Activated CD8-positive, alpha-beta memory T cell treated with anti-CD3 and anti-CD28 coated beads for 24 hours (primary cell): ENCODE results near the gene BCL11B.

ENCODE experiments used
- DNase-seq: peaks from one replicate; pipeline ENCODE4 v3.0.0-alpha.2; 2020

BCL11B gene

DNA sequence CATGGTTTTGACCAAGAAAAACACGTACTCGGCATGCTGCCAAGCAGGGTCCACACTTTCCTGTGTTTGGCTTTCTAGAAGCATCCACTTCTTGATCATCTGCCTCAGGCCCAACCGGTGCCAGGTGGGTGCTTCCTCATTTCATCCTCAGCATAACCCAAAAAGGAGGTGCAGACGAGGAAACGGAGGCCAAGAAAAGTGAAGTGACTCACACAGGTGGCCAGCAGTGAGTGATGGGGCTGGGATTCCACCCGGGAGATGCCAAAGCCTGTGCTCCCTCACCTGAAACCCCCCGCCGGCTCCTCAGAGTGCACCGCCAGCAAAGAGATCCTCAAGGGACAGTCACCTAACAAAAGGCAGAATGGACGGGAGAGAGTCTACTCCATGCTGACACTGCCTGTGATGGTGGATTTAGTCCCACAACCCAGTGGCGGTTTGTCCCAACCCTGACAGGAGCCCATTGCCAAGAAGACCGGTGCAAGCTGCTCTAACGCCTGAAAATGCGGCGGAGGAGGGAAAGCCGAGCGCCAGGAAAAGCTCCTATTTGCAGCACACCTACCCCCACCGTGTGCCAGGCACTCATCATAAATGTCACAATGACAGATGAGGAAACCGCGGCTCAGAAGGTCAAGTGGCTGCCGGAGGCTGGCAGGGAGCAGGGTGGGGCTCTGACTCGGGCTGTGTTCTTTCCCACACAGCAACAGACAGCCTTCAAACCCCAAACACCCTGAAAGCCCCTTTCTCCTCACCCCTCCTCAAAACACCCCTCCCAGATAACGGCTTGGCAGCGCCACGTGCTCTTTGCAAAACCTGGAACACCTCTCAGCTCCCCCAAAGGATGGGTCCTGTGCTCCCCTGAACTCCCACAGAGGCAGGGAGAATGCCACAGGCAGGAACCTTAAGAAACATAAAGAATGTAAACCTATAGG lies 18.8 kb downstream of the BCL11B start:
- peak; percentile 80 for DNase-seq

DNA sequence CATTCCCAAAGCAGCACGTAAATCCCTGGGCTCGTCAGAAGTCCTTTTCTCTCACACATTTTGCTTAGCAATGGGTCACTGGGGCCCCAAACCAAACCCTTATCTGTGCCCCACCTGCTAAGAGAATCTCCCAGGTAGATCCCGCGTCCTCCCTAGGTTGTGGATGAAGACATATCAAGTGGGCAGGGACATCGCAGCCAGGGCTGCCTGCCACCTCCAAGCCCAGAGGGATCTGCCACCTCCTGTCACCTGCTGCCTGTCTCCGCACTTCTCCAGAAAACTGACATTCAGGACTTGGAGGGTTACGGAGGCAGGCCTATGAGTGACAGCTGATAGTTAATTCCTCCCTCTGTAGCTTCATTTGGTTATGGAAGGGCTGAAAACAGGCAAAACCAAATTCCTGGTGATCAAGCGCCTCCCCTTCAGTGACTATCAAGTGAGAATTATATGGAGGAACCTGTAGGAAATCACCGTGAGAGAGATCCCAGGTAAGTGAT lies 19.5 kb downstream of the BCL11B start:
- DNase-seq: no peak

DNA sequence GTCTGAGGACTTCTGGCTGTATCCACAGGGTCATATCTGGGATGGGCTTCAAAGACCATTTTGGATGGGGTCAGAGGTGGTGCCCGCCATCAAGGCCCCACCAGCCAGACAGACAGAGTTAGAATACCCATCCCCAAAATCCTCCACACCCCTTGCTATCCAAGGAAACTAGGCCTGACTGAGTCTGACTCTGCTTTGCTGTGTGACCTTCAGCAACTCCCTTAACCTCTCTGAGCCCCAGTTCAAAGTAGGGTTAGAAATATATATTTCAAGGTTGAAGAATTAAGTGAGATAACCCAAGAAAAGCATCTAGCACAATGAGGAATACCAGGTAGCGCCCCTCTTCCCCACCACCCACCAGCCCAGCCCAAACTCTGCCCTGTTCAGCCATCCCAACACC lies 20.3 kb downstream of the BCL11B start:
- DNase-seq: no peak

DNA sequence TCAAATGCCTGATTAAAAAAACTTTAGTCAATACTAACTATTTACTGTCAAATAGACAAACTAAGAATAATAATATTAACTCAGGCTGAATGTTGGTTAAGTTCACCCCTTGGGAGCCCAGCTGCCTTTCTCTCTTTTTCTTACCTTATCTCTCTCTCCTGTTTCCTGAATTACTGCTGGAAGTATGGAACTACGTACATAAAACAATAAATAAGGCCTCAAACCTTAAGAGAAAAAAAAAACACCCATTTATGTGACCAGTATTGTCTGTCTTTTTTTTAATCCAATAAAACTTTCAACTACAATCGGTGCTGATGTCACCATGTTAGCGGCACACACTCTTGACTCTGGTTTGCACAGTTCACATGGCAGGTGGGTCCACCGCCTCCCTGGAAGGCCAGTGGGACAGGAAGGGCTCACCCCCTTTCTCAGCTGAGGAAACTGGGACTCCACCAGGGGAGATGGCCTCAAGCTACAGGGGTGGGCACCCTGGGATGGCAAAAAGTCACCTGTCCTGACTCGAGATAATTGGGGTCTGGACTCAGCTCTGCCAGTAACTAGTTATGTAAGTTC lies 21.3 kb downstream of the BCL11B start:
- no peak for DNase-seq

DNA sequence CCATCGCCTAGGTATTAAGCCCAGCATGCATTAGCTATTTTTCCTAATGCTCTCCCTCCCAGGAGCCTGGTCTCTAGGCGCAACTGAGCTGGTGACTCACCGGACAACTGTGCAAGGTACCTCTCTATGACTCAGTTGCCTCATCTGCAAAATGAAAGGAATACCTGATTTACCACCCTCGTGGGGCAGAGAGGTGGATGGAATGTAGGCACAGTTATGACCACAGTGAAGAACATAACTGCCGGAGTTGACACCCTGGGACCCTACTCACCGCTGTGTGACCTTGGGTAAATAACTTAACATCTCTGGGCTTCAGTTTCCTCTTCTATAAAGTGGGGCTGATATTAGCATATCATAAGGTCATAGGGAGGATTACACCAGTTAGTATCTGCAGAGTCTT lies 22.6 kb downstream of the BCL11B start:
- no peak for DNase-seq

DNA sequence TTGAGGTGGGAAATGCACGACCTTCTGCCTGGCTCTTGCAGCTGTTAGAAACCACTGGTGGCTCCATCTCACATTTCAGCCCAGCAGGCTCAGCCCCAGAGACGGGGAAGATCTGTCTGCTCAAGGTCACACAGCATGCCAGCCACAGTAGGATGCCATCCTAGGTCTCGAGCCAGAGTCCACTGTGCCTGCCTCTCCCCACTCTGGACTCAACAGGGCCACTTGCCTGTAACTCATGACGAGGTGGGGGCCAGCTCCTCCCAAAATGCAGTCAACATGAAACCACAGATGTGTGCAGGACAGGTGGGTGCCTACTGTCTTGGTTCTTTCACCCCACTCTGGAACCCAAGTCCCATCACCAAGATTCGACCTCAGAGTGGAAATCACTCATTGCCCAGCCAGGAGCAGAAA lies 23.2 kb downstream of the BCL11B start:
- DNase-seq: no peak

DNA sequence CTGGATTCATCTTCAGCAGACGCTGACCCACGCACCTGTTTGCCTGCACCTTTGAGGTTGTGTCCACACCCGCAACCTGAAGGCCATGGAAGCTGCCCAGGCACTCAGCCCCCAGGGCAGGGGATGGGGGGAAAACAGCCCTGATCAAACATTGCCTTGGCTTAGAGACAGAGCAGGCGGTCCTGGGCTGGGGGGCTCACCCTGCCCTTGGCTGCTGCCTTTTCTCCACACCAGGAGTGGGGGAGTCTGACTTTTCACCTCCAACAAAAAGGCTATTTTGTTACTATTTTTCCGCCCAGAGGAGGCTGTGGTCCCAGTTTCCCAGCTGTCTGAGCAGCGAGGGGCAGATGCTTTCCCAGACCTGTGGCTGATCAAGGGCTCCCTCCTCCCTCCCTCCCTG lies 24.2 kb downstream of the BCL11B start:
- no peak for DNase-seq

DNA sequence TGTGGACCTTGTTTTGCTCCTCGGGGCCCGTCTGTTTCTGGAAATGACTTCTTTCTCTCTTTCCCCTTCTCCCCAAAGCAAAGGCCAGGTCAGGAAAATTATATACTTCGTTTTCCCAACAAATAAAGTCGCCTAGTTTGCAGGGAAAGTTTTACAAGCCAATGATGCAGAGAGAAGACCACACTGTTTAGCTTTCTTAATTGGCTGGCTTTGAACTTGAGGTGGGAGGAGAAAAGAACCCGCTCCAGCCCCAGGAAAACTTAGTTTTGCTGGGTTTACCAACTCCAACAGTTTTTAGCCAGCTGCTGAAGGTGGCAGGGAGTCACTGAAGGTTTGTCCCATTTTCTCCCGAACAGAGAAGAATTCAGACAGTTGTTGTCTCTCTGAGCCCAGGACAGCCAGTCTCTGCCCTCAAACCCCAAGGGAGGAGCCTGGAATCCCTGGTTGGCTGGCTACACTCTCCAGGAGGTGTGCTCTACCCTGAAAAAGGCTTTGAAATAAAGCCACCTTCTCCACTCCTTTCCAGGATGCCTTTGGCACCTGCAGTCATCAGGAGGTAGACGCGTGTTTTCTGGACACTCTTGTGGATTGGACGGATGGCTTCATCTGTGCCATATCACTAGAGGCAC lies 24.8 kb downstream of the BCL11B start:
- DNase-seq: no peak

DNA sequence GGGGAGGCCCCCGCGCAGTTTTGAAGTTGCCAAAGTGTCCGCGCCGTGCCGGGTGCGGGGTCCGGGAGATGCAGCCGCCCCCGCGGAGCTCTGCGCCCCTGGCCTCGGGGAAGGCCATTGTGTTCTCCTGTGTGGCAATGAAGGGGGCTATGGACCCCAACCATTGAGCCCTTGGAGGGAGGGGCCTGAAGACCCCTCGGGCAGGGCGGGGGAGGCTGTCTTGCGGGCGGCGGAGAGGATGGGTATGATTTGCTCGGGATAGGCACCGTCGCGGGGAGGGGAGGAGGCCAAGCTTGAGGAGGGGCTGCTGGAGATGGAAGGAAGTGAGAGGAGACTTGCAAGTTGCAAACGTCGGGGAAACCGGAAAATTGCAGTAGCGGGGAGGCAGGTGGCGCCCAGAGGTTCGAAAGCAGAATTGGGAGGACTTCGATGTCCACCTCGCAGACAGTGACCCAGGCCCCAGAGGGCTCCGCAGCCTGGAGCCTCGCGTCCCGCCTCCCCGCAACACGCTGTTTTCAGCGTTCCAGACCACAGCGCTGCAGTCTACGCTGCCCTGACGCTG lies 25.4 kb downstream of the BCL11B start:
- DNase-seq: peak; percentile 78

DNA sequence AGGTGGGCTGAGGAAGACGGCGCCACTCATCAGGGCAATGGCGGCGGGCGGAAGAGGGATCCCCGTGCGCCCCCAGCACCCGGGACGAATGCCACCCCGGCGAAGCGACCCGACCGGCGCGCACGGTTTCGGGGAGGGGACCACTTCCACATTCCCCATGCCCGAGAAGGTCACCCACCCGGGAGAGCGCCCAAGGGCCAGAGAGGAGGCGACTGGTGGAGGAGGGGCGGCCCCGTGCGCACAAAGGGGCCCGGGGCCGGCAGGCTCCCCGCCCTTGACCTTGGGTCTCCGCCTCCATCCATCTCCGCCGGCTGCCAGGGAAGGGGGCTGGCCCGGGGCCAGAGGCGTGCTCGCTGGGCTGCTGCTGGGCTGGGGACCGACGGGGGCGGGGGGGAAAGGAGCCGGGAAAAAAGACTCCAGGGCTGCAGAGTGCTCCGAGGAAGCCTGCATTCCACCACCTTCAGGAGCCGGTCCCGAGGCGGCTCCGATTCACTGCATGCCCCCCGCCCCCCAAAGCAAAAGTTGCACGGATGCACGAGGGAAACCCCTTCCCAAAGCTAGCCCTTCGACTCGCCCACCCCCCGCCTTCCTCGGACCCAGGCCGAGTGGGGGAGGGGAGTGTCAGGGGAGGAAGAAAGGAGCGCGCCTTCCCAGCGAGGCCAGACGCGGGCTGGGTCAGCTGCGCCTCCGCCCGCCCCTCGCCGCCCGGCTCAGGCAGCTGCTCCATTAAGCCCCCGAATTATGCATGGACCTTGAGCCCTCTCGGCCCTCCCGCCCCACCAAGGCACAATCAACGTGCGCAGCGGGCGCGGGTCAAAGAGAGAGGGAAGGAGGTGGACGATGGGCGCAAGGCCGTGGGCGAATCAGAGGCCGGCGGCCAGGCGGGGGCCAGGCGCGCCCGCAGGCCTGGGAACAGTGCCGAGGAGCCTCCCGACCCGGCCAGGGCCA lies 26.2 kb downstream of the BCL11B start:
- DNase-seq: peak; percentile 77

DNA sequence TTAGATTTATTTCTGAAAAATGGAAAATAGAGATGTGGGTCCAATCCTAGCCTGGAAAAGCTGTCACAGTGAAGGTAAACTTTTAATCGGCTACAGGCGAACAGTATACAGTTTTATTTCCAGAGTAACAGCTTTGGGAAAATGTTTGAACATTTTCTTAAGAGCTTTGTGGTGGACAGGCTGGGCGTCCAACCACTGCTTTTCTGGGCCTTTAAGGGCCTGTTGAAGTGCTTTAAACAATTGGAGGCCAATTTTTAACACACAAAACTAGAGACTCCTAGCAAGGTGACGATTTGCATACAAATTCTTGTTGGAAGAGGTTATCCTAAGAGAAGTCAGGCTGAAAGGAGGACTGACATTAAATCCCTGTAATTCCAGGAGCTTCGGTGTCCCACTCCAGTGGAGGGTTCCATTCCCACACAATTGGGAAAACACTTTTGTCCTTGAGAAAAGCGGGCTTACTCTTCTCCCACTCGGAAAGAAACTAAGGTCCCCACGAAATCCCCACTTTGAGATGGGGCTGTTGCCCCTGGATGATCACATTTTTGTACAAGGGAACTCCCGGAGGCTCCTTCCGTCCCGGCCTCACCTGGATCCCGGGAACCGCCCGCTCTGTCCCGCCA lies 26.9 kb downstream of the BCL11B start:
- DNase-seq: no peak

DNA sequence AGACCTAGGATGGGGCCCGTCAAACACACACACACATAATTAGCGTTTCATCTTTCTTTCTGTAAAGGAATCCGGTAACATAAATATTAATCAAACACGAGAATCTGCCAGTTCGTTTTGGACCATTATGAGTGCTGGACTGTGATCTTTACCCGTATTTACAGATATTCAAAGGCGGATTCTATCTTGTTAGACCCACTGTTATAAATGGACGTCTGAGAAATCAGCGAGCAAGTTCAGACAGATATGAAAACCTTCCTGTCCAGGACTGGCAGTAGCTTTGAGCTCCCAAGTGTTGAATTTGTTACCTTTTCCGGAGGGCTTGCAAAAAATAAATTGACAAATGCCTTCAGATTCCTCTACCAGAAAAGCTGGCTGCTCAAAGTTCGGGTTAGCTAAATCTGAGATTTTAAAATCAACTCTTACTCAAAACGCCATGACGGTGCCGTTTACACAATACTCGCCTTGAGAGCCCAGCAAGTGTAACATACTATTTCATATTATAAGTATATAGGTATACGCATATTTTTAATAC lies 27.6 kb downstream of the BCL11B start:
- no peak for DNase-seq

DNA sequence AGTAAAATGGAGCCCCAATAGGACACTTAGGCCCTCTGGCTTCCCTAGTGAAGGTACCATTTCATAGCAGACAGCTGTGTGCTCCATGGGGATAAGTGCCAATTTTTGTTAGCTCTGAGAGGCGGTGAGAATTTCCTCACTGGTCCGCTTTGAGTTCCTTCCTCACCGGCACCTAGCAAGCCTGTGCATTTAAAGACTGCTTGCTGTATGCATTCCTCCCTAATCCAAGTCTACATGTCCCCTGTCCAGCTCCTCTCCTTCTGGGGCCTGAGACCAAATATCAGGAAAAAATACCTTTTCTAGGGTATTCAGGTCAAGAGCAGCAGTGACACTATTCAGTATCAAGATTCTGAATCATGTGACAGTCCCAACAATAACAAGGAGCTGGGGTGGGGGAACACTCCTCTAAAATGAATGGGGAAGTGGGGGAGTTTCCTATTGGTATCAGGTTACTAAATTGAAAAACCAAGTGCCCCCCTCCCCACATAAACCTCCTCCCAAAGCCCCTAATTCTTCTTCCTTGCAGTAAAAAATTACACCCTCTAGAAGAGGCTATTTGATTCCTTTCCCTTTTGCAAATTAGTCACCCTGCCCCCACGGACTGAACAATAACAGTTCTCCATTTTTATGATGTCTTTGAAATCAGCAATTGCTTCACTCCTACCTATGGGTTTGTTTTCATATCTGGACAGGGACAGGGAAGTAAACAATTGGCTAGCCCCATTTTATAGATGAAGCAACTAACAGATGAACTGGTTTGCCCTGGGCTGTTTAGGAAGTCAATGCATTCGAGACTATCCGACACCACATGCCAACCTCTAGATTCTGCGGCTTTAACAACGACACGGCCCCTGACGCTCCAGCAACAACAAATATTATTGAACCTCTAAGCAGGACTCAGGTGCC lies 28.9 kb downstream of the BCL11B start:
- DNase-seq: no peak

DNA sequence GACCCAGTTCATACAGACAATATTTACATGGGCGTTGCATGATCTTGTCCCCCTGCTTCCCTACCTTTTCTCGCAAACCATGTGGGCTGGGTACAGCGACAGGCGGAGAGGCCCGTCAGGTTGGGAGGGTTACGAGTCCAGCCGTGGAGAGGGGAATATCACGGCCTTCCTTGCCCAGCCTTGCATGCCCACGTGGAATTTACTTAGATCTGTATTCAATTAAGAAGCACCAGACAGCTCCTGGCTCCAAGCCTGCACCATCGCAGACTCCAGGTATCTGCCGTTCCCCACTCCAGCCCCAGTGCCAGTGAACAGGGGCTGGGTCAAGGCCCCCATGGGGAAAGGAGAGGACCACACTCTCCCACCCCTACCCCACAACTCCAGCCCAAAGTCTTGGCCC lies 29.8 kb downstream of the BCL11B start:
- no peak for DNase-seq

DNA sequence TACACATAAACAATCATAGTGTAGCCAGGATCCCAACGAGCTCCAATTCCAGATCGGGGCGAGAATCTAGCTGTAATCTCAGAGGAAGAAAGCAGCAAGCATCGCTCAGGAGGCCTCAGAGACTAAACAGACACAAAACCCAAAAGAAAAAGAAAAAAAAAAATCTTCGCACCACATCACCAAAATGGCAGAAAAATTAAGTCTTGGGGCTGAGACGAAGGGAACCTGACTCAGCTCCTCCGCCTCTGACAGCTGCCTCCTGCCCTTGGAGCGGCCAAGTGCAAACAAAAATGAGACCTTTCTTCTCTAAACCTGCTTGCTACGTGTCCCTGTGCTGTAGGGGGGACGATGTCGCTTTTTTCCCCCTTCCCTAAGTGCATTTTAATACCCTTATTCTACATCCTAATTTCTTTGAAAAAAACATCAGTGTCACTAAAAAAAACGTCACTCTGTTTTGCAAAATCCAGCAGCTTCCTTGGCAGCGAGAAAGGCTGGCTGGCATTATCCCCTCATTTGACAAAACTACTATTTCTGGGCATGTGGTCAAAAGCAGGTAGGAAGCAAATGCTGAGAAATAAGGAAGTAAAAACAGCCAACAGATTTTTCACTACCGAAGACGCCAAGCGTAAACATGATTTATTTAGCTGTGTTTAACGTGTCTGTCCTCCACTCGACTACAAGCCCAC lies 30.5 kb downstream of the BCL11B start:
- no peak for DNase-seq

DNA sequence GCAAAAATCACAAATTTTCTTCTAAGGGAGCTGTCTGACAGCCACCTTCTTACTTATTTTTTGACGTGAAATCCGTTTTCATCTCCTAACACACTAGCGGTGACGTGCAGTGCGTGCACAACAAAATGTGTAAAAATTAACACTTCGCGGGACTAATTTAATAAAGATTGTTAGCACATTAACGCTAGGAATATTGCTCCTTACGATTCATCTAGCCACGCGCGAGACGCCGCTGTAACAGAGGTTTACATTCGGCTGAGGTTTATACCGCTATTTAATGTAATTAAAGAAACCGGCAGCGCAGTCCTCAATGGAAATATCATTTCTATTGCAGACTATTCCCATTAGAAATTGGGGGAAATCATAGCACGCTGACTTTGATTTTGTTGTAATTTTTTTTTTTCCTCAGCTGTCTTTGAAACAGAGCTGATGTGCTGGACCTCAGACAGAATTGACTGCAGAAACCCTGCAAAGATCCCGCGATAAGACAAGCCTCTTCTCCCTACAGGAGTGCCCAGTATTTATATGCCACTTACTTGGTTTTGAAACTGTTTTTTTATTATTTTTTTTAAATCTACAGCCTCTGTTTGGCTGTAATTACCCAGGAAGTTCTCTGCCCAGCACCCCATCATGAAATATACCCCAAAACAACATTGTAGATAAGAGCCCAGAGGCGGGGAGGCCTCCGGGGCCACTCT lies 31.2 kb downstream of the BCL11B start:
- no peak for DNase-seq

DNA sequence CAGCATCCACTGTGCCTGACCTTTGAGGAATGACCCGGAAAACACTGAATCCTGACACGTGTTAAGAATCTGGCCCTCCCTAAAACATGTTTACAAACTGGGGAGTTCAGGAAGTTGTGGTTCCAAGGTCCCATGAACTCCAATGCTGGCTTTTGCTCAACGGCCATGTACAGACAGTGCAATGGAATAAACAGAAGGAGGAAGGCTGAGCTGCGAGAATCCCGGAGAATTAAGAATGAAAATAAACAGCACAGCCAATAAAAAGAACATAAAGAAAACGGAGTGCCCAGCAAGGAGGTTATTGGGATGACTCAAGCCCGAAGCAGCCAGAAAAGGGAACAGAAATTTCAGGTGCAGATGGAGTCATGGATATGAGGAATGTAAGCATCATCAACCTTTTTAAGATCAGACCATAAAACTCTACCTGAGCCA lies 32.3 kb downstream of the BCL11B start:
- no peak for DNase-seq

DNA sequence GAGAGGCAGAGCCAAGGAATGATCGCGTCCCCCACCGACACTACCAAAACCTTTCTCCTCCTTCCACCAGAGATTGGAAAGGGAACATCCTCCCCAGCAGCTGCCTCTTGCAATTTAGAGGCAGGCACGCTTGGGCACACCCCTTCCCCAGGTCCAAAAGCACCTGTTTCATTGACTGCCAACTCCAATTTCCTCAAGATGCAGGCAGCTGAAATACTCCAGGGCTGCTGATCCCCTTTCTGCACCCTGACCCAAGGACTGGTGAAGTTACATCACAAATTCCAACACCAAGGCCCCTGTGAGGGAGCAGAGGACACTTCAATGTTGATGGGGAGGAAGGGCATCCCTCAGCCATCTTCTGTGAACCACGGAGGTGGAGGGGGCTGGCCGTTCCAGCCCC lies 33.8 kb downstream of the BCL11B start:
- no peak for DNase-seq

DNA sequence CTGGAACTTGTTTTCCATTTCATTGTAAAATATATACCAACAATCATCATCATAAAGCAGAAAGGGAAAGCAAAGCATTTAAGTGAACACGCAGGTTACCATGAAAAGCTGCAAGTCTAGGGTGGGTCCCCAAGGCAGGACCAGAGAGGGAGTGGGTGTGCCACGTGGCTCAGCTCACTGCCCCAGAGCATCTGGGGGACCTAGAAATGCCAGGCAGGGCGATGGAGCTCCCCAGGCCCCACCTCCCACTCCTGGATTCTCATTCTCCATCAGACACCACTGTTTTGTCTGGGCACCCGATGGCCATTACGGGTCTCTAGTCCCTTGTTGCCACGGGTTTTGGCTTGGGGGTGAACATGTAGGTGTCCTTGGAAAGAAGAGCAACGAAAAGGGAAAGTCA lies 34.7 kb downstream of the BCL11B start:
- DNase-seq: peak; percentile 78
